Heart right ventricle (tissue), 16 donors: ENCODE measurements around the gene LTBP1. TPM values are rescaled to one million over a fixed set of nuclear protein-coding genes. Genes with fewer than 3 reads are reported as not detected.

Source experiments
- ATAC-seq, 8 donors: fragments of 200-7000 bp; cut with Tn5 transposase; one replicate each; pipeline ENCODE4 v1.9.1; 2020; ENCODE audit warnings: mild to moderate bottlenecking in 8 of 8, moderate library complexity in 8 of 8, moderate number of reproducible peaks in 1 of 8
- DNase-seq, 2 donors: peaks; one replicate each; pipeline ENCODE4 v3.0.0-alpha.2; 2020
- H3K27ac ChIP-seq, 10 donors: fragments of 200-600 bp; sonication (generic) in 2 of 10; one replicate each; pipeline versions ENCODE4 v1.5.0 to v1.8.0; 2020 to 2022; ENCODE audit warnings: mild to moderate bottlenecking in 3 of 10
- H3K27me3 ChIP-seq, 7 donors: fragments of 200-600 bp; one replicate each; pipeline ENCODE4 v1.8.0; 2021 to 2022; ENCODE audit warnings: mild to moderate bottlenecking in 2 of 7
- H3K36me3 ChIP-seq, 9 donors: fragments of 200-600 bp; sonication (generic) in 1 of 9; one replicate each; pipeline versions ENCODE4 v1.5.0 to v1.8.0; 2020 to 2022; ENCODE audit warnings: mild to moderate bottlenecking in 2 of 9
- H3K4me1 ChIP-seq, 9 donors: fragments of 200-600 bp; sonication (generic) in 1 of 9; one replicate each; pipeline versions ENCODE4 v1.5.0 to v1.8.0; 2020 to 2022; ENCODE audit warnings: mild to moderate bottlenecking in 4 of 9
- H3K4me3 ChIP-seq, 10 donors: fragments of 200-600 bp; sonication (generic) in 2 of 10; one replicate each; pipeline versions ENCODE4 v1.5.0 to v1.8.0; 2020 to 2022; ENCODE audit warnings: mild to moderate bottlenecking in 7 of 10, moderate library complexity in 2 of 10
- H3K9me3 ChIP-seq, 11 donors: fragments of 200-600 bp in 10 of 11; sonication (generic) in 2 of 11; one replicate each; pipeline versions ENCODE4 v1.5.0 to v1.8.0; 2013 to 2022; ENCODE audit warnings: mild to moderate bottlenecking in 2 of 11, control low read depth in 1 of 11, moderate library complexity in 1 of 11
- WGBS, 2 donors: extraction: QIAGEN DNeasy Blood & Tissue Kit; methylation state at CpG; one replicate each; pipeline ENCODE4 v1.1.7; 2013; ENCODE audit warnings: inconsistent platforms in 1 of 2; 5-methylcytosine and 5-hydroxymethylcytosine counted together
- intact Hi-C, 10 donors: fragments of 100-400 bp; cut with DNase I; formaldehyde crosslinking; loops; one replicate each; pipeline versions ENCODE4 v1.11.1 to v1.14.2; 2022
- polyA plus RNA-seq, 2 donors: library from polyadenylated mRNA; stranded (reverse); fragments of 200-250 nt; gene quantifications; one replicate each; pipeline ENCODE4 v1.2.3, GENCODE V29; 2013
- total RNA-seq, 10 donors: library from RNA; stranded (reverse); fragmentation: NEBNext Ultra II Directional in 3 of 10; extraction: Animal tissue kit (Norgen Biotek cat#: 25700) in 3 of 10; gene quantifications; one replicate each; pipeline versions ENCODE4 v1.2.1 to v1.2.4, GENCODE V29; 2021 to 2023
- TF ChIP-seq, protein P1 (sequence below), 9 donors: fragments of 200-600 bp; sonication (generic) in 2 of 9; IDR thresholded peaks; one replicate each; pipeline versions ENCODE4 v1.5.0 to v1.8.0; 2021 to 2022; ENCODE audit warnings: antibody characterized with exemption in 9 of 9, mild to moderate bottlenecking in 5 of 9, moderate library complexity in 1 of 9
- donor health status: Arrhythmogenic right ventricular cardiomyopathy.
- donor health status: ischemic (EF 13 %, LVEDD 7.1; RV severe dilation, severe dysfunction).
- donor health status: healthy with polysubstance abuse.
- donor health status: DM: no; HTN: yes; CAD: no.
- donor health status: DM: no; HTN: no; CAD: no.
- donor health status: ischemic (EF 25% LVEDD 6.9; RV normal size, moderate dysfunction).
- donor health status: ischemic (EF 25% LVEDD 5.7; RV mildly dilated, moderate dysfunction).
- donor health status: healthy.
- donor health status: DM: yes; HTN: yes; CAD: no.
- donor health status: Ischemic cardiomyopathy.
- donor health status: ischemic (EF 35%, LVEDD 5.7; RV mildly dilated, moderate dysfunction).
- donor health status: nonischemic (EF 11% LVEDD 7.7; RV severe dilation, severe dysfunction).
- donor health status: DM: yes; HTN: yes; CAD: no.
- donor health status: PGD.
- donor health status: ischemic (EF 29% LVEDD 5.4; RV normal size, mild dysfunction).
- donor health status: nonischemic (EF 23%, LVEDD 6.1; RV moderate dilation, normal function).

LTBP1 gene
- total and polyA plus RNA-seq, 12 donors = 22.4 to 164 (median 84.3) TPM

DNA sequence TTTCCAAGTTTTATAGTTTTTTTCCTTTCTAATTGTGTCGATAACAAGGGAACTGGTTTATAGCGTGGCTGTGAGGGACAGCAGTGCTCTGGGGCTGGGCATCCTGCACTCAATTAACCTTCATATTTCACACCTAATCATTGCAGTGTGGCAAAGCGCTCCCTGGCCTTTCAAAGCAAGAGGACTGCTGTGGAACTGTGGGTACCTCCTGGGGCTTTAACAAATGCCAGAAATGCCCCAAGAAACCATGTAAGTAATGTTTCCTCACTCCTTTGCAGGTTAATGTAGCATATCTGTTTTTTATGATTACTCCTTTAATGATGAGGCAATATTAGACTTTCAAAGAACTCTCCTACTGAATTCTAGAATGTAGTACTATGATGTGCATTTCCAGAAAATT, 270.7 kb downstream of the LTBP1 start:
- Histone ChIP-seq H3K9me3 (no peaks in the 10 kb centered on the region), H3K27me3 (no peaks in the 10 kb centered on the region), H3K36me3 (peaks cover 0 to 14% (median 0%) of the 10 kb centered on the region in 9 donors), H3K27ac (peak overlapping the region in 8 of 10 donors; percentile 26 to 73 (median 60)), H3K4me1 (peaks cover 9 to 69% (median 51%) of the 10 kb centered on the region in 9 donors), H3K4me3 (no peak overlapping the region)
- WGBS, 2 donors = 68 to 69% methylated on average over 3 of the region's 3 CpGs
- DNase-seq = no peak
- TF ChIP-seq, protein P1, sequence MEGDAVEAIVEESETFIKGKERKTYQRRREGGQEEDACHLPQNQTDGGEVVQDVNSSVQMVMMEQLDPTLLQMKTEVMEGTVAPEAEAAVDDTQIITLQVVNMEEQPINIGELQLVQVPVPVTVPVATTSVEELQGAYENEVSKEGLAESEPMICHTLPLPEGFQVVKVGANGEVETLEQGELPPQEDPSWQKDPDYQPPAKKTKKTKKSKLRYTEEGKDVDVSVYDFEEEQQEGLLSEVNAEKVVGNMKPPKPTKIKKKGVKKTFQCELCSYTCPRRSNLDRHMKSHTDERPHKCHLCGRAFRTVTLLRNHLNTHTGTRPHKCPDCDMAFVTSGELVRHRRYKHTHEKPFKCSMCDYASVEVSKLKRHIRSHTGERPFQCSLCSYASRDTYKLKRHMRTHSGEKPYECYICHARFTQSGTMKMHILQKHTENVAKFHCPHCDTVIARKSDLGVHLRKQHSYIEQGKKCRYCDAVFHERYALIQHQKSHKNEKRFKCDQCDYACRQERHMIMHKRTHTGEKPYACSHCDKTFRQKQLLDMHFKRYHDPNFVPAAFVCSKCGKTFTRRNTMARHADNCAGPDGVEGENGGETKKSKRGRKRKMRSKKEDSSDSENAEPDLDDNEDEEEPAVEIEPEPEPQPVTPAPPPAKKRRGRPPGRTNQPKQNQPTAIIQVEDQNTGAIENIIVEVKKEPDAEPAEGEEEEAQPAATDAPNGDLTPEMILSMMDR (IDR thresholded peaks at IDR 0.05) = no peak
- ATAC-seq = no peak
- intact Hi-C loops = loop anchor here in 2 of 10 donors (2.0 to 5.0 kb wide), 2 partner anchors 83 to 85 kb away; no protein-coding TSS in a partner anchor

GRCh38 chr2:33219114-33219513, 272.4 kb downstream of the LTBP1 start:
- Histone ChIP-seq H3K27ac (peak overlapping the region in 1 of 10 donors; percentile 8), H3K27me3 (no peaks in the 10 kb centered on the region), H3K36me3 (peaks cover 0 to 31% (median 0%) of the 10 kb centered on the region in 9 donors), H3K9me3 (no peaks in the 10 kb centered on the region), H3K4me1 (peaks cover 8 to 52% (median 47%) of the 10 kb centered on the region in 9 donors), H3K4me3 (no peak overlapping the region)
- DNase-seq (no peak), ATAC-seq (no peak)
- TF ChIP-seq, protein P1 (IDR thresholded peaks at IDR 0.05) = no peak
- WGBS, 2 donors = 93 to 96% methylated on average over 4 of the region's 4 CpGs
- intact Hi-C loops = loop anchor here in 1 of 10 donors (5.0 kb wide), 1 partner anchor 87 kb away; no protein-coding TSS in a partner anchor

DNA sequence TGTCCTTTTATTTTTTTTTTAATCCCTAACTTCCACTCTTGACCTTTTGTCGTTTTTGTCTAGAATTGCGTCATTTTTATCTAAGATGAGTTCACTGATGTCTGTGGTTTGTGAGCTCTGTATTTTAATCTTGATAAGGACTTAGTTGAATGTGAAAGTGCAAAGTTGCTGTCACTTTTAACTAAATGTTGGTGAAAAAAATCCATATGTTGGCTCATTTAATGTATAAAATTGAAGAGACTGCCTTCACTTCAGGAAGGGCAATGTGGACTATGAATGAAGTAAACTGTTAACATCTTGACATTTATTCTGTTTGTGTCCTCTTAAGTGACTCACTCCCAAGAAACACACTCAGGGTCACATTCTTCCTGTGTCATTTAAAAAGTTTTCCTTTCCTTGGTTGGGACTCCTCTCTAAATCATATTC, 273.1 kb downstream of the LTBP1 start:
- intact Hi-C loops = loop anchor here in 1 of 10 donors (5.0 kb wide), 1 partner anchor 88 kb away; no protein-coding TSS in a partner anchor
- peaks cover under 1 to 45% (median 39%) of the 10 kb centered on the region in 9 donors for H3K4me1 ChIP-seq

GRCh38 chr2:33220533-33220932, 273.8 kb downstream of the LTBP1 start:
- H3K27me3 ChIP-seq = no peaks in the 10 kb centered on the region
- peak overlapping the region in 2 of 10 donors; percentile 28 to 49 for H3K27ac ChIP-seq
- intact Hi-C loops = no loop called here
- H3K4me1 ChIP-seq = peaks cover 0 to 38% (median 33%) of the 10 kb centered on the region in 9 donors
- DNase-seq (no peak), ATAC-seq (peak in 1 of 8 donors; percentile 28)
- WGBS, 2 donors = 56 to 70% methylated on average over 3 of the region's 3 CpGs
- H3K36me3 ChIP-seq = peaks cover 0 to 41% (median 0%) of the 10 kb centered on the region in 9 donors
- no peak overlapping the region for H3K4me3 ChIP-seq
- TF ChIP-seq, protein P1 (IDR thresholded peaks at IDR 0.05) = no peak
- no peaks in the 10 kb centered on the region for H3K9me3 ChIP-seq

More for the DNA sequence above, 273.1 kb downstream of the LTBP1 start:
- H3K36me3 ChIP-seq = peaks cover 0 to 35% (median 0%) of the 10 kb centered on the region in 9 donors
- DNase-seq = no peak
- H3K27ac ChIP-seq = peak overlapping the region in 2 of 10 donors; percentile 28 to 49
- H3K4me3 ChIP-seq = no peak overlapping the region
- ATAC-seq = no peak
- TF ChIP-seq, protein P1 (IDR thresholded peaks at IDR 0.05) = no peak
- H3K9me3 ChIP-seq = no peaks in the 10 kb centered on the region
- WGBS, 2 donors = 57 to 60% methylated on average over 2 of the region's 2 CpGs
- no peaks in the 10 kb centered on the region for H3K27me3 ChIP-seq
